GM10248 (cell line): ENCODE results near the gene TRPC4AP.
"Not testable (repeated sequence)": the region's sequence is repeated elsewhere in the genome, so short reads cannot be mapped to it uniquely, and the experiment has no call there.

Experiments
- CTCF ChIA-PET: fragments of 300-600 bp; sonication (Branson Sonifier 250); formaldehyde crosslinking; extraction: SDS; loops from one replicate; lab custom pipeline; 2021; ENCODE audit warnings: antibody characterized with exemption; lab: Yijun Ruan, JAX
- POLR2A ChIA-PET: fragments of 350-650 bp; sonication (Branson Sonifier 250); formaldehyde crosslinking; extraction: SDS; loops from one replicate; lab custom pipeline; 2020; ENCODE audit warnings: antibody characterized with exemption; lab: Yijun Ruan, JAX
- DNase-seq: peaks from one replicate; pipeline ENCODE4 v3.0.0; 2012; ENCODE audit errors: extremely low spot score
- CTCF ChIP-seq: IDR thresholded peaks from 2 replicates; pipeline ENCODE4 v1.5.1; 2012; ENCODE audit warnings: mild to moderate bottlenecking, low read depth; ENCODE audit errors: extremely low read depth, missing control alignments, control extremely low read depth

TRPC4AP gene

GRCh38 chr20:35079472-35080347, 12.9 kb downstream of the TRPC4AP start:
- POLR2A ChIA-PET = no interaction called here
- TF ChIP-seq CTCF = no peak
- CTCF ChIA-PET = interaction anchor here (1.3 kb wide), 1 partner anchor 16 kb away, joined by 5 read pairs; no protein-coding TSS in a partner anchor
- DNase-seq = no peak

GRCh38 chr20:35077872-35078271, 14.7 kb downstream of the TRPC4AP start:
- ChIA-PET POLR2A (no interaction called here), CTCF (interaction anchor here (0.9 to 2.8 kb wide), 5 partner anchors 13 to 23 kb away, joined by 3 to 11 read pairs (median 4); partner anchors contain the start of gene TRPC4AP)
- DNase-seq = no peak
- TF ChIP-seq CTCF = no peak

GRCh38 chr20:35077341-35077740, 15.3 kb downstream of the TRPC4AP start:
- CTCF ChIA-PET = interaction anchor here (0.9 to 2.8 kb wide), 5 partner anchors 13 to 23 kb away, joined by 3 to 11 read pairs (median 4); partner anchors contain the start of gene TRPC4AP
- no peak for DNase-seq
- TF ChIP-seq CTCF = no peak
- POLR2A ChIA-PET = no interaction called here

- POLR2A ChIA-PET, DNase-seq, CTCF ChIA-PET: not testable (repeated sequence)
Measured at GRCh38 chr20:35071436-35072153, 21.0 kb downstream of the TRPC4AP start.

- CTCF ChIA-PET = interaction anchor here (1.2 to 3.2 kb wide), 4 partner anchors 10 to 30 kb away, joined by 4 to 9 read pairs (median 4); no protein-coding TSS in a partner anchor
- no peak for DNase-seq
- POLR2A ChIA-PET = no interaction called here
- TF ChIP-seq CTCF = no peak
Measured at GRCh38 chr20:35066194-35066593, 26.4 kb downstream of the TRPC4AP start.

- CTCF ChIA-PET = interaction anchor here (0.7 to 3.2 kb wide), 6 partner anchors 9 to 47 kb away, joined by 3 to 11 read pairs (median 4); no protein-coding TSS in a partner anchor
- POLR2A ChIA-PET = no interaction called here
- TF ChIP-seq CTCF = no peak
- no peak for DNase-seq
Measured at GRCh38 chr20:35065181-35065580, 27.4 kb downstream of the TRPC4AP start.
